Activated naive CD4-positive, alpha-beta T cell (primary cell): Measurements from ENCODE around the gene TERB1.

Source experiments
- DNase-seq, 4 experiments: peaks; one replicate each; lab custom pipeline; 2025; lab: John Stamatoyannopoulos, UW

The TERB1 gene

GRCh38 chr16:66750279-66751052 lies 50.9 kb downstream of the TERB1 start:
- DNase-seq: no peak

GRCh38 chr16:66746682-66747081 lies 54.7 kb downstream of the TERB1 start:
- DNase-seq: no peak

- DNase-seq: no peak
These were observed 55.3 kb downstream of the TERB1 start for GRCh38 chr16:66746048-66746447.

- no peak for DNase-seq
These were observed 59.2 kb downstream of the TERB1 start for GRCh38 chr16:66741950-66742808.

GRCh38 chr16:66741169-66741900 lies 60.0 kb downstream of the TERB1 start:
- DNase-seq: no peak

- DNase-seq: no peak
These were observed 60.9 kb downstream of the TERB1 start for GRCh38 chr16:66740533-66740932.

GRCh38 chr16:66740010-66740409 lies 61.4 kb downstream of the TERB1 start:
- DNase-seq: no peak

GRCh38 chr16:66735891-66736290 lies 65.5 kb downstream of the TERB1 start:
- no peak for DNase-seq

GRCh38 chr16:66731101-66731500 lies 70.3 kb downstream of the TERB1 start:
- DNase-seq: no peak

- DNase-seq: no peak
These were observed 72.6 kb downstream of the TERB1 start for GRCh38 chr16:66728804-66729203.

GRCh38 chr16:66728117-66728787 lies 73.1 kb downstream of the TERB1 start:
- DNase-seq: no peak

GRCh38 chr16:66720766-66721165 lies 80.6 kb downstream of the TERB1 start:
- no peak for DNase-seq

GRCh38 chr16:66719246-66719645 lies 82.1 kb downstream of the TERB1 start:
- no peak for DNase-seq

- no peak for DNase-seq
These were observed 83.6 kb downstream of the TERB1 start for GRCh38 chr16:66717776-66718175.

- no peak for DNase-seq
These were observed 84.2 kb downstream of the TERB1 start for GRCh38 chr16:66717112-66717675.

- DNase-seq: no peak
These were observed 86.6 kb downstream of the TERB1 start for GRCh38 chr16:66714654-66715307.

- no peak for DNase-seq
These were observed 87.3 kb downstream of the TERB1 start for GRCh38 chr16:66714062-66714461.

GRCh38 chr16:66713076-66713475 lies 88.3 kb downstream of the TERB1 start:
- DNase-seq: no peak

GRCh38 chr16:66712512-66712911 lies 88.9 kb downstream of the TERB1 start:
- no peak for DNase-seq

GRCh38 chr16:66711581-66711980 lies 89.8 kb downstream of the TERB1 start:
- DNase-seq: no peak

GRCh38 chr16:66706506-66706880 lies 94.9 kb downstream of the TERB1 start:
- DNase-seq: no peak
